GOT3 (cell line): ENCODE results near the gene BMP2.

ENCODE experiments used
- DNase-seq: peaks from one replicate; lab custom pipeline; 2025; ENCODE audit warnings: mixed read lengths; lab: John Stamatoyannopoulos, UW

BMP2 gene

GRCh38 chr20:6767536-6768227 lies at the start of gene BMP2:
Gene BMP2, plus strand, starts transcription at chr20:6767686. Its CDS starts 2,441 bp downstream, at chr20:6770127.
- no peak for DNase-seq

DNA sequence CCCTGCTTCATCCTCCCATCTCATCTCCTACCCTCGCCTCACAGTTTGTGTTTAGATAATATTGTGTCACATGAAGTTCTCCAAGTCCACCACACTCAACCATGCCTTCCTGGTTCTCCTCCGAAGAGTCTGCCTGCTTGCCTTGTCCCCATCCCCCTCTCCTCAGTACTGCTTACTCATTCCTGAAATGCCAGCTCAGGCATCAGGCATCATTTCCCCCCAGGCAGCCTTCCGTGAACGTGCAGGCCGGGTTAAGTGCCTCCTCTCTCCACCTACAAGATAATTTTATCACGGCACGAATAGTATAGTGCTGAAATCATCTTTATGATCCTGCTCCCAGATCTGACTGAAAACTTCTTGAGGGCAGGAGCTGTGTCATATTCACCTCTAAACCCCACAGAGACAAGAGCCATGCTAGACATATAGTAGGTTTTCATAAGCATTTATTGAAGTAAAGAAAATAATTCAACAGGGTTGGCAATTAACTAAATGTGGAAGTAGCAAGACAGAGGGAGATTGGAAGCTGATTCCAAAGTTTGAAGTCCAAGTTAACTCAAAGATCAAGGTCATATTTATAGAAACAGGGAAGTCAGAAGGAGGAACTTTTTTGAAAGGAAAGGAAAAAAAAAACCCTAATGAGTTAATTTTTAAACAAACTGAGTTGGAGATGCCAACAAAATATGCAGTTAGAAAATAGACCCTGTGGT lies 48.7 kb upstream of the BMP2 start:
- no peak for DNase-seq

- DNase-seq: no peak
These were observed 48.1 kb upstream of the BMP2 start for GRCh38 chr20:6719369-6719721.

- no peak for DNase-seq
These were observed 40.7 kb upstream of the BMP2 start for GRCh38 chr20:6726761-6727160.

GRCh38 chr20:6730672-6731328 lies 36.7 kb upstream of the BMP2 start:
- DNase-seq: no peak

DNA sequence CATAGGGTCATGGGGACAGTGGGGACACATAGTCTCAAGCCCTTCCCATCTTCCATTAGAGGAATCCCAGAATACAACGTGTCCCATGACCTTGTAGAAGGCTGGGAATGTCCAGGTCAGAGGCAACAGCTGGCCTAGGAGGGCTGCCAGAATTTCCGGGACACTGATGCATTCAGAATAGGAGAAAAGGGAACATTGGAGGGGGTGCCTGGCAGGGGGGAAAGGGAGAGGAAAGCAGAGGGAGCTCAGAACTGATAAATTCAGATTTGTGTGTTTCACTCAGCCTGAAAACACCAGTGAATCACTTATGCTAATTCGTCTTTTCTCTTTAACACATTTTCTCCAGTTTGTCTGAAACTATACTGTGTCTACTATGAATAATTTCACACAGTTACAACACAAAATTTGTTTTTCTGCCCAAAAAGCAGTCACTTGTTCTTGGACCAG lies 35.5 kb upstream of the BMP2 start:
- no peak for DNase-seq

GRCh38 chr20:6732851-6733250 lies 34.6 kb upstream of the BMP2 start:
- no peak for DNase-seq

DNA sequence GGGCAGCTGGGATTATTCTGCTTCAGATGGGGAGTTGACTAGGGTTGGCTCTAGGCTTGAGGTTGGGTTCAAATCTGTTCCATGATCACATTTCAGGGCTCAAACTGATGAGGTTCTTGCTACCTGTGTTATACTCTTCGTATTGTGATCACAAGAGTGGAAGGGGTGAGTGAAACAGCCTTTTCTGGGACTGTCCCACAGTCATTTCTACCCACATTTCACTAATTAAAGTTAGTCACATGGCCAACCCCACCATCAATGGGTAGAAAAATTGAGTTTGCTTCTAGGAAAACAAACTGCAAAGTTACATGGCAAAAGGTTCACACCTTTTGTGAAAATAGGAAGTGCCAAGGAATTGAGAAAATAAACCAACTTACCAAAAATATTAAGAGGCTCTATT lies 33.5 kb upstream of the BMP2 start:
- DNase-seq: no peak

- no peak for DNase-seq
These were observed 31.3 kb upstream of the BMP2 start for GRCh38 chr20:6735942-6736845.

- DNase-seq: no peak
These were observed 28.1 kb upstream of the BMP2 start for GRCh38 chr20:6739406-6739805.

GRCh38 chr20:6740096-6740495 lies 27.4 kb upstream of the BMP2 start:
- no peak for DNase-seq

DNA sequence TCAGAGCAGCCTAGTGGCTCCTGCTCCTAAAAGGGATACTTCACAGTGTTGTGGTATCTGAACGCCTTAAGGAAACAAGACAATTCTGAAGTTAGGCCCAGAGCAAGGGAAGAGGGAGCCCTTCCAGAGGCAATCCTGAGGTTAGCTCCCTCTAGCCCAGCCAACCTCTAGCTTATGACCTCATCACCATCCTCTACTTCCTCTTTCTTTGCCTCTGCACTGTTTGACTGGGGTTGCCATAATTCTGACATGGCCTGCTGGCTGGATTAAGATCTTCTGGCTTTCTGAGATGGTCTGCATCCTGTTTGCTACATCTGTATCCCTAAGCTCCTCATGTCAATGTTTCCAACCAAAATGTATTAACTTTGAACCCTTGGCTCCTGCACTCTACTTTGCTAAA lies 23.3 kb upstream of the BMP2 start:
- no peak for DNase-seq

DNA sequence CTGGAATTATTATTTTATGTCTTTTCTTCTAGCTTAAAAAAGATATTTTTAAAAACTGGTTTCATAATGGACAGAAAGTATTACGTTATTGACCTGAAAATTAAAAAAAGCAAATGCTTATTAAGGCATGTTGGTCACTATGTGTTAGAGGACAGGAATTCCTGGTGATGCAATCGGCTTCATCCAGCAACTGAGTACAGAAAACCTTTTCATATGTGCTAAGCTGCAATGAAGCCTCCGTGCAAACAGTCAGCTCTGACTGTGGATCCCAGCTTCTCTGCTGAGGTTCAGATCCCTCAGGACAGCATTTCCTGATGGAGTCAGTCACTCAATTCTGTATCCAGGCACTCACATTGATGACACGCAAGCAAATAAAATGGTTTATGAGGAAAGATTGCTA lies 22.7 kb upstream of the BMP2 start:
- no peak for DNase-seq

DNA sequence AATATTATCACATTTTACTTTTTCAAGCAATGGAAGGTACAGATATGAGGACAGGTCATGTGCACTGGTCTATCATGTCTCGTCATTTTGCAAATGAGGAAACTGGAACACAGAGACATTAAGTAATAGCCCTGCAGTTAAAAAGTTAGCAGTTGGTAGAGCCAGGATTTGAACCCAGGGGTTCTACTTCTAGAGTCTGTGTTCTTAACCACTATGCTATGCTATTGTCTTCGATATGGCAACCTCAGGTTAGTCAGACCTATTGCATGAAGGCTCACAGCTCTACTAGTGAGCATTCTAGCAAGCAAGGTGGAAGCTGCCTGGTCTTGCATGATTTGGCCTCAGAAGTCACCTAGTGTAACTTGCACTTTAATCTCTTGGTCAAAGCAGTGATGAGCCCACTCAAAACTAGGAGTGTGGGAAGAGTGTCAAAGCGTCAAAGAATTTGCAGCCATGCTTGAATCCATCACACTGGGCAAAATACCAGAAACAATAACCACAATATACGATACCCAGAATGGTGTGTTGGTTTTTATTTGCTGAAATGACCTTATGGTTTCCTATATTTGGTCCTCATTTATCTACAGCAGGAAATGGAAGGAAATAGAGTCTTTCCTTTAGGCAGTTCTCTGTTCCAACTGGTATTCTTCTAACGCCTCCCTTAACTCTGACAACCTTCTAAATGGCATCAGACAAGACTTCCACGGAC lies 20.4 kb upstream of the BMP2 start:
- DNase-seq: no peak

DNA sequence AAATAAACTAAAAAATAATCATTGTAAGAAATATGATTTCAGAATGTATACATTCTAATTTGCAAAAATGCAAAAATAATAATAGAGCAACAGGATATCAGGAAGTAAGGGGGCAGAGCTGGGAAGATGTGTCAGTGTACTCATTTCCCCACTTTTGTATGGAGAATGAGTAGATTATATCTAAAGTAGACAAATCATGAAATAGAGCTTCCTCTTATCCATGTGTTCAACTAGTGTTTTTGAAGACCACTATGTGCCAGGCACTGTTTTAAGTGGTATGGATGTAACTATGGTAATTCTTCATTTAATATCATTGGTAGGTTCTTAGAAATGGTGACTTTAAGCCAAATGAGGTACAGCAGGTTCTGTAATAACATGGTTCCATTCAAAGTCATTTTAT lies 17.0 kb upstream of the BMP2 start:
- no peak for DNase-seq

DNA sequence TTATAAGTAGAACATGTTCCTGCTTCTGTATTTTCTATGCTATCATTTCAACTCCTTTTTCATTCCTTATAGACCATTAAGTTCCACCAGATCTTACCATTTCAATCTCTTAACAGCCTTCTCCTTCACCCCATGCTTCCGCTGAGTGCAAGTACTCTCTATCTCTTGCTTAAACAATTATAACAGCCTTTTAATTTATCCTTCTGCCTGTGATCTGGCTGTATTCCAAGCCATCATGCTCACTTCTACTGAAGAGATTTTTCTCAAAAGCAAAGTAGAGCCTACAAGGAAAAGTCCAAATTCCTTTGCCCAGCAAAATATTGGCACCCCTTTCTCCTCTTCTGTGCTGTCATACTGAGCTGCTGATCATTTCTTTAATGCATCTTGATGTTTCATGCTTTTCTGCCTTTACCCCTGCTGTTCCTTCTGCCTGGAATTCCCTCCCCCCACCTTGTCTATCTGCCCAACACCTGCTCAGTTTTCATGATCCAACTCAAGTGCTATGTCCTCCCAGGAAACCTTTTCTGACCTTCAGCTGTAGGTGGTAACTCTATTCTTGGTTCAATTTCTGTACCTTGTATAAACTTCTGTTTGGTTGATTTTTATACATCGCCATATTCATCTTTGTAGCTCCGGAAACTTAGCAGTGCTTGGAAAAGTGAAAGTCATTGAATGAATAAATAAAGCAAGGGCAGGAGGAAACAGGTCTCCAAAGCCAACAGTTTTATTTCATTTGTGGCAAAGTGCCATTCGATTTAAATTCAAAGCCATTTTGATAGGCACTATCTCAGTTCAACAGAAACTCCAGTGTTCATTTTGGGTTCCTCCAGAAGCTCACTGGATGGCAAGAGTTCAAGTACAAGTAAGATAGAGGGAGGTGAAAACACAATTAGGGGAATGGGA lies 10.5 kb upstream of the BMP2 start:
- DNase-seq: no peak

DNA sequence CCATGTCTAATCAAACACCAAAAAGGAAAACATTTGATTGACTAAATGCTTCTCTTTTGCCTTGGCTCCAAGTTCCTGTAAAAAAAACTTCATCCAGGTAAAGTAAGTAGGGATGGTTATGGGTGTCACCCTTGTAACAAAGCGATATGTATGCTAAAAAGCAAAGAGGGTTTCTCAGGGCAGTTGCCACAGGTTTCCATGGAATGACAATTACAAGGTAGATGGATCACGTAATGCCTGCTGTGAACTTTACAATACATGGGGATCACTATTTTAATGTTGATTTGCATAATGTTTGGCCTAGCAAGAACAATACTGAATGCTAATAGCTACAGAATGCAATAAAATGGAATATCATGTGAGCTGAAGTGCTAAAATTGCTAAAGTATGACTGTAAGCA lies 2.9 kb upstream of the BMP2 start:
- DNase-seq: no peak

GRCh38 chr20:6765469-6766058 lies 1.9 kb upstream of the BMP2 start:
- no peak for DNase-seq

- DNase-seq: no peak
These were observed 1.1 kb upstream of the BMP2 start for GRCh38 chr20:6766433-6766832.

DNA sequence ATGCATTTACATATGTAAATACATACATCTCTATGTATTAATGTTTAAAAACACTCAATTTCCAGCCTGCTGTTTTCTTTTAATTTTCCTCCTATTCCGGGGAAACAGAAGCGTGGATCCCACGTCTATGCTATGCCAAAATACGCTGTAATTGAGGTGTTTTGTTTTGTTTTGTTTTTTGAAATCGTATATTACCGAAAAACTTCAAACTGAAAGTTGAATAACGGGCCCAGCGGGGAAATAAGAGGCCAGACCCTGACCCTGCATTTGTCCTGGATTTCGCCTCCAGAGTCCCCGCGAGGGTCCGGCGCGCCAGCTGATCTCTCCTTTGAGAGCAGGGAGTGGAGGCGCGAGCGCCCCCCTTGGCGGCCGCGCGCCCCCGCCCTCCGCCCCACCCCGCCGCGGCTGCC lies 355 bp upstream of the BMP2 start:
- DNase-seq: no peak
